IMR-90 (cell line): ENCODE results near the gene C10orf90.

ENCODE experiments used
- CEBPB ChIP-seq: IDR thresholded peaks from 2 replicates; pipeline ENCODE4 v1.6.1; 2012; ENCODE audit warnings: low read depth, low read length, improper control_type of control experiment
- CHD1 ChIP-seq: IDR thresholded peaks from 2 replicates; pipeline ENCODE4 v1.6.1; 2012; ENCODE audit warnings: low read depth, low read length, improper control_type of control experiment
- CTCF ChIP-seq: conservative IDR thresholded peaks from 2 replicates; pipeline ENCODE4 v1.5.1; 2012; ENCODE audit warnings: mild to moderate bottlenecking, low read depth, low read length, improper control_type of control experiment
- NFE2L2 ChIP-seq: fragments of 150-350 bp; IDR thresholded peaks from 2 replicates; pipeline ENCODE4 v1.6.1; 2016; ENCODE audit warnings: low read depth, mild to moderate bottlenecking, low read length
- POLR2A ChIP-seq: IDR thresholded peaks from 2 replicates; pipeline ENCODE4 v1.6.1; 2012; ENCODE audit warnings: mild to moderate bottlenecking, low read depth, low read length
- RCOR1 ChIP-seq: IDR thresholded peaks from 2 replicates; pipeline ENCODE4 v1.6.1; 2012; ENCODE audit warnings: mild to moderate bottlenecking, low read length, improper control_type of control experiment; ENCODE audit not compliant: insufficient replicate concordance
- RFX5 ChIP-seq: IDR thresholded peaks from 2 replicates; pipeline ENCODE4 v1.8.0; 2012; ENCODE audit warnings: low read depth, mild to moderate bottlenecking, low read length, moderate library complexity

GRCh38 chr10:126674741-126675515 is 4.4 kb upstream of the C10orf90 start:
- TF ChIP-seq CTCF (no peak), RCOR1 (no peak), NFE2L2 (no peak), POLR2A (no peak), CEBPB (no peak), CHD1 (no peak), RFX5 (no peak)
